MCF 10A (cell line): ENCODE results near the gene EID1. TPM values are rescaled to one million over a fixed set of nuclear protein-coding genes. Genes with fewer than 3 reads are reported as not detected.
A peak's percentile ranks its signal among the peaks of the same experiment; 100 is the strongest.

Experiments
- BruUV-seq: library from RNA; stranded (reverse); fragments of 400-500 nt; replicated peaks from 2 replicates; lab custom pipeline; 2021; lab: Mats Ljungman, UMichigan
- CTCF ChIA-PET: fragments of 300-600 bp; sonication (Branson Sonifier 250); formaldehyde crosslinking; extraction: SDS; loops from one replicate; lab custom pipeline; 2021; ENCODE audit warnings: antibody characterized with exemption, inconsistent platforms; lab: Yijun Ruan, JAX
- POLR2A ChIA-PET: fragments of 300-600, 350-650 bp; sonication (Branson Sonifier 250); formaldehyde crosslinking; extraction: SDS; loops from one replicate; lab custom pipeline; 2020; ENCODE audit warnings: antibody characterized with exemption, inconsistent platforms; lab: Yijun Ruan, JAX
- DNase-seq: peaks from one replicate; pipeline ENCODE4 v3.0.0-alpha.2; 2018; ENCODE audit not compliant: unreplicated experiment
- H3K27ac Mint-ChIP-seq: one replicate; pipeline ENCODE4 v1.8.0; 2022; ENCODE audit warnings: mild to moderate bottlenecking, low read depth, mixed read lengths; ENCODE audit not compliant: unreplicated experiment
- H3K27me3 Mint-ChIP-seq: one replicate; pipeline ENCODE4 v1.8.0; 2022; ENCODE audit warnings: mixed read lengths; ENCODE audit not compliant: insufficient read depth, unreplicated experiment
- H3K36me3 Mint-ChIP-seq: one replicate; pipeline ENCODE4 v1.8.0; 2022; ENCODE audit warnings: mild to moderate bottlenecking, moderate library complexity, mixed read lengths; ENCODE audit not compliant: insufficient read depth, unreplicated experiment
- H3K4me1 Mint-ChIP-seq: one replicate; pipeline ENCODE4 v1.8.0; 2022; ENCODE audit warnings: mixed read lengths; ENCODE audit not compliant: insufficient read depth, unreplicated experiment
- H3K4me3 Mint-ChIP-seq: one replicate; pipeline ENCODE4 v1.8.0; 2022; ENCODE audit warnings: mild to moderate bottlenecking, moderate library complexity, mixed read lengths; ENCODE audit not compliant: unreplicated experiment
- H3K9me3 Mint-ChIP-seq: one replicate; pipeline ENCODE4 v1.8.0; 2022; ENCODE audit warnings: mixed read lengths; ENCODE audit not compliant: unreplicated experiment
- CTCF ChIP-seq: fragments of 200-600 bp; IDR thresholded peaks from one replicate; pipeline ENCODE4 v1.8.0; 2022; ENCODE audit warnings: antibody characterized with exemption, mild to moderate bottlenecking; ENCODE audit not compliant: unreplicated experiment
- intact Hi-C: fragments of 100-400 bp; cut with micrococcal nuclease; formaldehyde crosslinking; loops from 2 replicates; pipeline ENCODE4 v1.14.1; 2022
- total RNA-seq: library from RNA; stranded (reverse); gene quantifications from 2 replicates; pipeline ENCODE4 v1.2.3, GENCODE V29; 2022

The EID1 gene
- total RNA-seq, 1 experiment from 2014 or later: 91.3 TPM

- no peak overlapping the region for H3K27ac Mint-ChIP-seq
- ChIA-PET CTCF (interaction anchor here (0.6 to 1.2 kb wide), 3 partner anchors 18 to 64 kb away, joined by 3 to 5 read pairs (median 4); no protein-coding TSS in a partner anchor), POLR2A (interaction anchor here (0.8 to 2.0 kb wide), 5 partner anchors 11 to 57 kb away, joined by 4 to 7 read pairs (median 6); partner anchors contain the start of gene EID1)
- no TSS peak for BruUV-seq
- TF ChIP-seq CTCF: no peak
- peaks cover 12% of the 10 kb centered on the region for H3K4me1 Mint-ChIP-seq
- no peak overlapping the region for H3K4me3 Mint-ChIP-seq
- peak; percentile 87 for DNase-seq
- no peaks in the 10 kb centered on the region for H3K27me3 Mint-ChIP-seq
- intact Hi-C loops: loop anchor here (5.0 kb wide), 1 partner anchor 48 kb away; the partner anchor contains the start of gene EID1
- H3K9me3 Mint-ChIP-seq: no peaks in the 10 kb centered on the region
- no peaks in the 10 kb centered on the region for H3K36me3 Mint-ChIP-seq
Observed at GRCh38 chr15:48925714-48926223, 47.8 kb downstream of the EID1 start.

- no peak for DNase-seq
Observed at GRCh38 chr15:48928877-48929538, 51.1 kb downstream of the EID1 start.

GRCh38 chr15:48929661-48930060, 51.7 kb downstream of the EID1 start:
- POLR2A ChIA-PET: interaction anchor here (1.2 kb wide), 1 partner anchor 52 kb away, joined by 3 read pairs; the partner anchor contains the start of gene EID1
- Mint-ChIP-seq H3K4me1 (peaks cover 12% of the 10 kb centered on the region), H3K9me3 (no peaks in the 10 kb centered on the region), H3K4me3 (no peak overlapping the region), H3K36me3 (no peaks in the 10 kb centered on the region), H3K27me3 (peaks cover 11% of the 10 kb centered on the region), H3K27ac (no peak overlapping the region)
- BruUV-seq: no TSS peak
- intact Hi-C loops: loop anchor here (5.0 kb wide), 1 partner anchor 52 kb away; the partner anchor contains the start of gene EID1
- DNase-seq: no peak
- TF ChIP-seq CTCF: no peak
- CTCF ChIA-PET: no interaction called here

More at GRCh38 chr15:48928877-48929538, 51.1 kb downstream of the EID1 start:
- no TSS peak for BruUV-seq
- TF ChIP-seq CTCF: no peak
- no peak overlapping the region for H3K27ac Mint-ChIP-seq
- ChIA-PET CTCF (no interaction called here), POLR2A (interaction anchor here (1.2 kb wide), 1 partner anchor 51 kb away, joined by 3 read pairs; the partner anchor contains the start of gene EID1)
- intact Hi-C loops: loop anchor here (5.0 kb wide), 1 partner anchor 52 kb away; the partner anchor contains the start of gene EID1
- H3K4me3 Mint-ChIP-seq: no peak overlapping the region
- H3K4me1 Mint-ChIP-seq: peaks cover 12% of the 10 kb centered on the region
- peaks cover 11% of the 10 kb centered on the region for H3K27me3 Mint-ChIP-seq
- no peaks in the 10 kb centered on the region for H3K36me3 Mint-ChIP-seq
- no peaks in the 10 kb centered on the region for H3K9me3 Mint-ChIP-seq

Other genes with a start within 250 kb of the EID1 start
- gene FBN1, start 232.4 kb upstream of the EID1 start, total RNA-seq: 14.3 and 24.2 TPM in 2 replicates
- gene CEP152, start 67.1 kb upstream of the EID1 start, total RNA-seq: 6.4 and 6.5 TPM in 2 replicates
- gene SHC4, start 85.8 kb downstream of the EID1 start, total RNA-seq: 0.26 and 0.49 TPM in 2 replicates
- 19.6 and 32.3 TPM in 2 replicates for gene SECISBP2L, start 168.3 kb downstream of the EID1 start, total RNA-seq